GM10266 (cell line): ENCODE results near the gene NAV1.

Experiments
- DNase-seq: peaks from one replicate; pipeline ENCODE4 v3.0.0; 2012; ENCODE audit errors: extremely low spot score
- TF ChIP-seq, protein P1 (sequence below): IDR thresholded peaks from 2 replicates; pipeline ENCODE4 v1.5.1; 2012; ENCODE audit warnings: mild to moderate bottlenecking, low read depth; ENCODE audit not compliant: control insufficient read depth, insufficient read depth; ENCODE audit errors: missing control alignments

Gene NAV1

GRCh38 chr1:201566933-201567801 is 28.2 kb downstream of the NAV1 start:
- TF ChIP-seq, protein P1, sequence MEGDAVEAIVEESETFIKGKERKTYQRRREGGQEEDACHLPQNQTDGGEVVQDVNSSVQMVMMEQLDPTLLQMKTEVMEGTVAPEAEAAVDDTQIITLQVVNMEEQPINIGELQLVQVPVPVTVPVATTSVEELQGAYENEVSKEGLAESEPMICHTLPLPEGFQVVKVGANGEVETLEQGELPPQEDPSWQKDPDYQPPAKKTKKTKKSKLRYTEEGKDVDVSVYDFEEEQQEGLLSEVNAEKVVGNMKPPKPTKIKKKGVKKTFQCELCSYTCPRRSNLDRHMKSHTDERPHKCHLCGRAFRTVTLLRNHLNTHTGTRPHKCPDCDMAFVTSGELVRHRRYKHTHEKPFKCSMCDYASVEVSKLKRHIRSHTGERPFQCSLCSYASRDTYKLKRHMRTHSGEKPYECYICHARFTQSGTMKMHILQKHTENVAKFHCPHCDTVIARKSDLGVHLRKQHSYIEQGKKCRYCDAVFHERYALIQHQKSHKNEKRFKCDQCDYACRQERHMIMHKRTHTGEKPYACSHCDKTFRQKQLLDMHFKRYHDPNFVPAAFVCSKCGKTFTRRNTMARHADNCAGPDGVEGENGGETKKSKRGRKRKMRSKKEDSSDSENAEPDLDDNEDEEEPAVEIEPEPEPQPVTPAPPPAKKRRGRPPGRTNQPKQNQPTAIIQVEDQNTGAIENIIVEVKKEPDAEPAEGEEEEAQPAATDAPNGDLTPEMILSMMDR: no peak
- no peak for DNase-seq

DNA sequence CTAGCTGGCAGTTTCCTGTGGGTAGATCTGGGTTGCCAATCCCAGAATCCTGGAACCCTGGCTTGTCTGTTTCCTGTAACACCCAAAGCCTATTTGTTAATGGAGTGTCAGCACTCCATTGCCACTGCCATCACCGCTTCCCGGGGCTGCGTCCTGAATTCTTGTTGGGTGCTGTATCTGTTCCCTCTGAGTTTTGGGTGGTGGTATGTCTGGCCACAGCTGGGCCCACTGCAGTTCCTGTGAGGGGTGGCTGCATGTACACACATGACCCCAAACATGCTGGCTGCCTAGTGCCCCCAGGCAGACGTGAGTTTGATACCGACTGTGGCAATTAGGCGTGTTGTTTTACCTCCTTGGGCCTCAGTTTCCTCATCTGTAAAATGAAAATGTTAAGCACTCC is 29.3 kb downstream of the NAV1 start:
- DNase-seq: no peak
- TF ChIP-seq, protein P1: no peak

GRCh38 chr1:201568859-201569294 is 29.9 kb downstream of the NAV1 start:
- TF ChIP-seq, protein P1: no peak
- no peak for DNase-seq

DNA sequence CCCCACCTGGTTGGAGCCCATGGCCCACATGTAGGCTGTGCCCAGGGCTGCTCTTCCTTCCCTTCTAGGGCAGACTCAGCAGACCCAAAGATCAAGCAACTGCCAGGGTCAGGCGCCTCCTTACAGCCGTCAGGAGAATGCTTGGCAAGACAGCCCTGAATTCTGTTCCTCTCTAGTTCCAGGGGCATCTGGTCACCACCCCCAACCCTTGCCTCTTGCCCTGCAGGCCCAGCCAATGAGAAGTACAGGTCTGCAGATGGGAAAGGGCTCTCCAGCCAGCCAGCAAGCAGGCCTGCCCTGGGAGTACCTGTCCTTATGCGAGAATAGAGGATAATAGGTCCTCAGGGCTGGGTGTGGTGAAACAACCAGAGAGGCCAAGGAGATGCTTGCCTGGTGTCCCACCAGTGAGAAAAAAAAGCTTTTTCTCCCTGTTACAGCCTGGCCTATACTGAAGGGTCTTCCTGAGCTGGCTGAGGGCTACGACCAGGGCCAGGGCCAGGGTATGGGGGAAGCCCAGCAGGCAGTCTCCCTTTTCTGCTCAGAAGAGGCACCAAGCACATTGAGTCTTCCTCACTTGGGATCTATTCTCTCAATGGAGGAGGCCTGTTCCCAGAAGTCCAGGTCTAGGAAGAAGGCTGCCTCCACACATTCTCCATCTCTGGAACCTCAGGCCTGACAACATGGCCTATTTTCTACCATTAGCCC is 31.4 kb downstream of the NAV1 start:
- TF ChIP-seq, protein P1: no peak
- no peak for DNase-seq

GRCh38 chr1:201570886-201571624 is 32.1 kb downstream of the NAV1 start:
- DNase-seq: no peak
- TF ChIP-seq, protein P1: no peak

DNA sequence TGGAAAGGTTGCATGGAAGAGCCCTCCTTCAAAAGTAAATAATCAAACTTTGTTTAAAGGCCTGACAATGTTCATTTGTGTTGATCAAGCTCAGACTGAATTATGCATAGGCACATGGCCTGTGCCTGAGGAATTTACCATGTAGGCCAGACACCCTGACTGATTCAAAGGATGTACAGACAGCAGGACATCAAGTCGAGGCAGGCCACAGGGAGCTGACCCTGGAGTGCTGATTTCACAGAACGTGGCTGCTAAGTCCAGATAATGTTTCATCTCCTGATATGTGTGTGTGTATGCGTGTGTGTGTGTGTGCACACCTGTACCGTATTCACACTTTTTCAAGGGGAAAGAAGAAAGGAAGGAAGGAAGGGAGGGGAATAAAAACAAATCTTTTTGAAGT is 34.1 kb downstream of the NAV1 start:
- TF ChIP-seq, protein P1: no peak
- DNase-seq: no peak
